NB4 (cell line): ENCODE measurements around the gene OR2D3.
"Not testable (repeated sequence)": the region's sequence is repeated elsewhere in the genome, so short reads cannot be mapped to it uniquely, and the experiment has no call there.

Source experiments
- MYC ChIP-seq: IDR thresholded peaks from 2 replicates; pipeline ENCODE4 v1.6.1; 2011; ENCODE audit warnings: low read depth, low read length
- TF ChIP-seq, protein P1 (sequence below): IDR thresholded peaks from one replicate; pipeline ENCODE4 v1.5.1; 2012; ENCODE audit warnings: low read depth, low read length

DNA sequence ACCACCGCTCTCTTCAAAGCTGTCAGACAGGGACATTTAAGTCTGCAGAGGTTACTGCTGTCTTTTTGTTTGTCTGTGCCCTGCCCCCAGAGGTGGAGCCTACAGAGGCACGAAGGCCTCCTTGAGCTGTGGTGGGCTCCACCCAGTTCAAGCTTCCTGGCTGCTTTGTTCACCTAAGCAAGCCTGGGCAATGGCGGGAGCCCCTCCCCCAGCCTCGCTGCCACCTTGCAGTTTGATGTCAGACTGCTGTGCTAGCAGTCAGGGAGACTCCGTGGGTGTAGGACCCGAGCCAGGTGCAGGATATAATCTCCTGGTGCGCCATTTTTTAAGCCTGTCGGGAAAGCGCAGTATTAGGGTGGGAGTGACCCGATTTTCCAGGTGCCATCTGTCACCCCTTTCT is 33.4 kb downstream of the OR2D3 start:
- TF ChIP-seq MYC: not testable (repeated sequence)
- TF ChIP-seq, protein P1, sequence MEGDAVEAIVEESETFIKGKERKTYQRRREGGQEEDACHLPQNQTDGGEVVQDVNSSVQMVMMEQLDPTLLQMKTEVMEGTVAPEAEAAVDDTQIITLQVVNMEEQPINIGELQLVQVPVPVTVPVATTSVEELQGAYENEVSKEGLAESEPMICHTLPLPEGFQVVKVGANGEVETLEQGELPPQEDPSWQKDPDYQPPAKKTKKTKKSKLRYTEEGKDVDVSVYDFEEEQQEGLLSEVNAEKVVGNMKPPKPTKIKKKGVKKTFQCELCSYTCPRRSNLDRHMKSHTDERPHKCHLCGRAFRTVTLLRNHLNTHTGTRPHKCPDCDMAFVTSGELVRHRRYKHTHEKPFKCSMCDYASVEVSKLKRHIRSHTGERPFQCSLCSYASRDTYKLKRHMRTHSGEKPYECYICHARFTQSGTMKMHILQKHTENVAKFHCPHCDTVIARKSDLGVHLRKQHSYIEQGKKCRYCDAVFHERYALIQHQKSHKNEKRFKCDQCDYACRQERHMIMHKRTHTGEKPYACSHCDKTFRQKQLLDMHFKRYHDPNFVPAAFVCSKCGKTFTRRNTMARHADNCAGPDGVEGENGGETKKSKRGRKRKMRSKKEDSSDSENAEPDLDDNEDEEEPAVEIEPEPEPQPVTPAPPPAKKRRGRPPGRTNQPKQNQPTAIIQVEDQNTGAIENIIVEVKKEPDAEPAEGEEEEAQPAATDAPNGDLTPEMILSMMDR: not testable (repeated sequence)
